HEK293T (cell line): ENCODE data around the gene S100A9.

Experiments used
- CTCF ChIA-PET: fragments of 350-600 bp; formaldehyde crosslinking; extraction: SDS; loops from one replicate; lab custom pipeline; 2021; ENCODE audit warnings: antibody characterized with exemption, inconsistent platforms; lab: Yijun Ruan, JAX
- POLR2A ChIA-PET: fragments of 350-600 bp; formaldehyde crosslinking; extraction: SDS; loops from one replicate; lab custom pipeline; 2020; ENCODE audit warnings: antibody characterized with exemption, inconsistent platforms; lab: Yijun Ruan, JAX
- DNase-seq: peaks from one replicate; pipeline ENCODE4 v3.0.0; 2012; ENCODE audit warnings: mixed read lengths; ENCODE audit errors: extremely low spot score
- ARNT ChIP-seq: fragments of 450-650 bp; IDR thresholded peaks from 2 replicates; pipeline ENCODE4 v1.6.1; 2017; ENCODE audit warnings: mild to moderate bottlenecking
- BHLHE40 ChIP-seq: fragments of 450-650 bp; IDR thresholded peaks from 2 replicates; pipeline ENCODE4 v1.6.1; 2016; ENCODE audit warnings: mild to moderate bottlenecking, moderate library complexity, borderline replicate concordance
- CTBP1 ChIP-seq: fragments of 450-650 bp; IDR thresholded peaks from 2 replicates; pipeline ENCODE4 v1.6.1; 2016; ENCODE audit warnings: borderline replicate concordance
- ELF4 ChIP-seq: fragments of 450-650 bp; IDR thresholded peaks from 2 replicates; pipeline ENCODE4 v1.6.1; 2017; ENCODE audit warnings: antibody characterized with exemption
- FOXA1 ChIP-seq: fragments of 450-650 bp; IDR thresholded peaks from 2 replicates; pipeline ENCODE4 v1.6.1; 2016; ENCODE audit warnings: mild to moderate bottlenecking
- FOXK2 ChIP-seq: fragments of 450-650 bp; IDR thresholded peaks from 2 replicates; pipeline ENCODE4 v1.6.1; 2016; ENCODE audit warnings: mild to moderate bottlenecking
- FOXM1 ChIP-seq: fragments of 450-650 bp; IDR thresholded peaks from 2 replicates; pipeline ENCODE4 v1.6.1; 2017; ENCODE audit warnings: mild to moderate bottlenecking, borderline replicate concordance
- HDGF ChIP-seq: fragments of 450-650 bp; IDR thresholded peaks from 2 replicates; pipeline ENCODE4 v1.6.1; 2017; ENCODE audit warnings: antibody characterized with exemption, borderline replicate concordance
- L3MBTL2 ChIP-seq: fragments of 450-650 bp; conservative IDR thresholded peaks from 2 replicates; pipeline ENCODE4 v1.6.1; 2016; ENCODE audit warnings: mild to moderate bottlenecking
- LEF1 ChIP-seq: fragments of 450-650 bp; IDR thresholded peaks from 2 replicates; pipeline ENCODE4 v1.6.1; 2017; ENCODE audit warnings: mild to moderate bottlenecking, borderline replicate concordance
- NFRKB ChIP-seq: fragments of 450-650 bp; IDR thresholded peaks from 2 replicates; pipeline ENCODE4 v1.6.1; 2016; ENCODE audit warnings: mild to moderate bottlenecking, moderate library complexity
- PKNOX1 ChIP-seq: fragments of 450-650 bp; IDR thresholded peaks from 2 replicates; pipeline ENCODE4 v1.6.1; 2016
- SP1 ChIP-seq: fragments of 450-650 bp; IDR thresholded peaks from 2 replicates; pipeline ENCODE4 v1.6.1; 2017
- SUZ12 ChIP-seq: fragments of 450-650 bp; IDR thresholded peaks from 2 replicates; pipeline ENCODE4 v1.6.1; 2016; ENCODE audit warnings: mild to moderate bottlenecking
- TARDBP ChIP-seq: fragments of 450-650 bp; IDR thresholded peaks from 2 replicates; pipeline ENCODE4 v1.6.1; 2016
- ZNF384 ChIP-seq: fragments of 450-650 bp; IDR thresholded peaks from 2 replicates; pipeline ENCODE4 v1.6.1; 2016

S100A9 gene

GRCh38 chr1:153352523-153352922, 5.1 kb upstream of the S100A9 start:
- ChIA-PET POLR2A (interaction anchor here (2.7 kb wide), 1 partner anchor 142 kb away, joined by 5 read pairs; no protein-coding TSS in a partner anchor), CTCF (interaction anchor here (0.6 to 8.4 kb wide), 8 partner anchors 114 to 1002 kb away, joined by 3 to 98 read pairs (median 4); no protein-coding TSS in a partner anchor)
- TF ChIP-seq BHLHE40 (no peak), ARNT (no peak), PKNOX1 (peak; percentile 64), ELF4 (no peak), L3MBTL2 (no peak), NFRKB (no peak), FOXA1 (no peak)
- DNase-seq: peak; percentile 81

GRCh38 chr1:153353226-153353947, 4.3 kb upstream of the S100A9 start:
- DNase-seq: peak; percentile 67
- POLR2A ChIA-PET: interaction anchor here (2.7 kb wide), 1 partner anchor 141 kb away, joined by 5 read pairs; no protein-coding TSS in a partner anchor
- TF ChIP-seq SUZ12: no peak
- TF ChIP-seq NFRKB: no peak
- TF ChIP-seq ELF4: no peak
- TF ChIP-seq L3MBTL2: no peak
- no peak for TF ChIP-seq TARDBP
- no peak for TF ChIP-seq CTBP1
- TF ChIP-seq SP1: no peak
- CTCF ChIA-PET: interaction anchor here (0.5 to 8.4 kb wide), 18 partner anchors 16 to 633 kb away, joined by 3 to 98 read pairs (median 3); partner anchors contain the start of gene RAB13

- ChIA-PET POLR2A (interaction anchor here (0.6 kb wide), 1 partner anchor 214 kb away, joined by 3 read pairs; no protein-coding TSS in a partner anchor), CTCF (interaction anchor here (0.5 to 8.4 kb wide), 17 partner anchors 10 to 631 kb away, joined by 3 to 98 read pairs (median 4); partner anchors contain the start of genes RAB13 and S100A13)
- TF ChIP-seq LEF1 (no peak), FOXM1 (no peak), FOXK2 (no peak), CTBP1 (no peak), PKNOX1 (no peak), TARDBP (no peak), L3MBTL2 (no peak), HDGF (no peak), ELF4 (no peak), BHLHE40 (no peak), SP1 (no peak), ARNT (no peak), FOXA1 (no peak), ZNF384 (no peak), SUZ12 (no peak), NFRKB (no peak)
- no peak for DNase-seq
Measured at GRCh38 chr1:153354515-153355193, 3.0 kb upstream of the S100A9 start.

- ChIA-PET CTCF (interaction anchor here (0.6 to 8.4 kb wide), 13 partner anchors 9 to 420 kb away, joined by 3 to 98 read pairs (median 4); partner anchors contain the start of gene S100A13), POLR2A (interaction anchor here (0.6 kb wide), 1 partner anchor 213 kb away, joined by 3 read pairs; no protein-coding TSS in a partner anchor)
- peak; percentile 79 for DNase-seq
- TF ChIP-seq SP1 (no peak), BHLHE40 (no peak), FOXM1 (no peak), FOXA1 (no peak)
Measured at GRCh38 chr1:153355445-153356071, 2.1 kb upstream of the S100A9 start.

- DNase-seq: no peak
- CTCF ChIA-PET: interaction anchor here (1.6 to 8.4 kb wide), 3 partner anchors 138 to 142 kb away, joined by 9 to 98 read pairs (median 16); no protein-coding TSS in a partner anchor
- no peak for TF ChIP-seq FOXA1
- TF ChIP-seq NFRKB: no peak
- POLR2A ChIA-PET: no interaction called here
Measured at GRCh38 chr1:153356392-153357075, 1.1 kb upstream of the S100A9 start.

GRCh38 chr1:153357076-153357852, 390 bp upstream of the S100A9 start:
- ChIA-PET POLR2A (no interaction called here), CTCF (interaction anchor here (2.9 kb wide), 1 partner anchor 138 kb away, joined by 16 read pairs; no protein-coding TSS in a partner anchor)
- no peak for TF ChIP-seq FOXA1
- no peak for TF ChIP-seq ARNT
- TF ChIP-seq LEF1: no peak
- TF ChIP-seq NFRKB: no peak
- TF ChIP-seq HDGF: no peak
- TF ChIP-seq CTBP1: no peak
- TF ChIP-seq TARDBP: no peak
- no peak for TF ChIP-seq ZNF384
- TF ChIP-seq PKNOX1: no peak
- no peak for DNase-seq
